Neural cell (in vitro differentiated cells): ENCODE measurements around the gene RASGEF1B. TPM values are rescaled to one million over a fixed set of nuclear protein-coding genes. Genes with fewer than 3 reads are reported as not detected.

ENCODE experiments used
- H2AFZ ChIP-seq: fragments of 200-600, 300-800 bp; sonication (generic), shearing (Covaris generic); 2 replicates; pipeline ENCODE4 v1.6.0; 2014; ENCODE audit warnings: low read depth, mild to moderate bottlenecking, antibody characterized with exemption, low read length, moderate library complexity
- H3F3A ChIP-seq: fragments of 200-600 bp; shearing (Covaris generic); 2 replicates; pipeline ENCODE4 v1.6.1; 2016; ENCODE audit warnings: mild to moderate bottlenecking, moderate library complexity, mixed read lengths, antibody characterized with exemption, low read length; ENCODE audit not compliant: insufficient read depth, poor library complexity, severe bottlenecking
- H3K27ac ChIP-seq: fragments of 200-600, 300-800 bp; sonication (generic), shearing (Covaris generic); 2 replicates; pipeline ENCODE4 v1.5.1; 2014; ENCODE audit warnings: mild to moderate bottlenecking, low read length, moderate library complexity
- H3K27me3 ChIP-seq: fragments of 300-800, 200-600 bp; sonication (generic), shearing (Covaris generic); 2 replicates; pipeline ENCODE4 v1.6.0; 2014; ENCODE audit warnings: mild to moderate bottlenecking, low read depth, low read length, moderate library complexity; ENCODE audit not compliant: insufficient read depth
- H3K36me3 ChIP-seq: fragments of 300-800, 200-600 bp; sonication (generic), shearing (Covaris generic); 2 replicates; pipeline ENCODE4 v1.5.1; 2014; ENCODE audit warnings: mild to moderate bottlenecking, antibody characterized with exemption, low read length, moderate library complexity; ENCODE audit not compliant: insufficient read depth
- H3K4me2 ChIP-seq: fragments of 300-800, 200-600 bp; sonication (generic), shearing (Covaris generic); 2 replicates; pipeline ENCODE4 v1.6.0; 2014; ENCODE audit warnings: mild to moderate bottlenecking, low read length
- H3K4me3 ChIP-seq: fragments of 300-800, 200-600 bp; sonication (generic), shearing (Covaris generic); 2 replicates; pipeline ENCODE4 v1.5.1; 2014; ENCODE audit warnings: mild to moderate bottlenecking, low read length, moderate library complexity
- H3K79me2 ChIP-seq: fragments of 200-600 bp; shearing (Covaris generic); replicated peaks from 2 replicates; pipeline ENCODE4 v1.6.0; 2014; ENCODE audit warnings: mild to moderate bottlenecking, low read length, moderate library complexity; ENCODE audit not compliant: insufficient read depth
- H3K9ac ChIP-seq: fragments of 300-800, 200-600 bp; sonication (generic), shearing (Covaris generic); 2 replicates; pipeline ENCODE4 v1.6.1; 2016; ENCODE audit warnings: mild to moderate bottlenecking, low read length, mixed read lengths
- H3K9me2 ChIP-seq: fragments of 200-600 bp; shearing (Covaris generic); 2 replicates; pipeline ENCODE4 v1.6.1; 2016; ENCODE audit warnings: mild to moderate bottlenecking, low read length, mixed read lengths; ENCODE audit not compliant: insufficient read depth
- H3K9me3 ChIP-seq: fragments of 200-600, 300-800 bp; sonication (generic), shearing (Covaris generic); 2 replicates; pipeline ENCODE4 v1.6.1; 2016; ENCODE audit warnings: mild to moderate bottlenecking, mixed run types, low read length, moderate library complexity, mixed read lengths
- H4K20me1 ChIP-seq: fragments of 200-600 bp; shearing (Covaris generic); 2 replicates; pipeline ENCODE4 v1.6.1; 2016; ENCODE audit warnings: mild to moderate bottlenecking, mixed run types; ENCODE audit not compliant: insufficient read depth
- EP300 ChIP-seq: fragments of 450-650 bp; conservative IDR thresholded peaks from 2 replicates; pipeline ENCODE4 v1.6.1; 2014; ENCODE audit warnings: antibody characterized with exemption, mild to moderate bottlenecking, moderate library complexity; ENCODE audit not compliant: poor library complexity, severe bottlenecking
- EZH2 ChIP-seq: fragments of 200-600, 300-800 bp; shearing (Covaris generic), sonication (generic); IDR thresholded peaks from 2 replicates; pipeline ENCODE4 v1.6.1; 2014; ENCODE audit warnings: antibody characterized with exemption, low read length, borderline replicate concordance, mild to moderate bottlenecking; ENCODE audit not compliant: insufficient read depth, poor library complexity, severe bottlenecking
- MXI1 ChIP-seq: fragments of 450-650 bp; conservative IDR thresholded peaks from 2 replicates; pipeline ENCODE4 v1.6.1; 2014; ENCODE audit warnings: antibody characterized with exemption, mild to moderate bottlenecking; ENCODE audit not compliant: poor library complexity, severe bottlenecking
- POLR2AphosphoS5 ChIP-seq: IDR thresholded peaks from 2 replicates; pipeline ENCODE4 v1.6.1; 2012
- SMC3 ChIP-seq: fragments of 450-650 bp; conservative IDR thresholded peaks from 2 replicates; pipeline ENCODE4 v1.6.1; 2014; ENCODE audit warnings: antibody characterized with exemption, mild to moderate bottlenecking, moderate library complexity; ENCODE audit not compliant: poor library complexity
- TAF1 ChIP-seq: IDR thresholded peaks from 2 replicates; pipeline ENCODE4 v1.6.1; 2012; ENCODE audit warnings: low read depth
- polyA plus RNA-seq: library from polyadenylated mRNA; depleted of rRNA; stranded (reverse); fragments of >200 nt; gene quantifications from 2 replicates; pipeline ENCODE4 v1.2.3, GENCODE V29; 2014
- TF ChIP-seq, protein P1 (sequence below): IDR thresholded peaks from 2 replicates; pipeline ENCODE4 v1.6.1; 2012; ENCODE audit warnings: borderline replicate concordance
- TF ChIP-seq, protein P2 (sequence below): fragments of 450-650 bp; IDR thresholded peaks from 2 replicates; pipeline ENCODE4 v1.5.1; 2014; ENCODE audit warnings: antibody characterized with exemption, mild to moderate bottlenecking, moderate library complexity; ENCODE audit not compliant: poor library complexity, severe bottlenecking

Gene RASGEF1B
- polyA plus RNA-seq, 1 donor from 2014 or later, result 21.5 TPM

- peaks cover 3% of the 10 kb centered on the region for H3K36me3 ChIP-seq
- no peak overlapping the region for H3K9ac ChIP-seq
- peaks cover 6% of the 10 kb centered on the region for H3K27me3 ChIP-seq
- H3K79me2 ChIP-seq, result no peaks in the 10 kb centered on the region
- no peak overlapping the region for H3K27ac ChIP-seq
- H2AFZ ChIP-seq, result no peak overlapping the region
- no peaks in the 10 kb centered on the region for H3F3A ChIP-seq
- H3K4me2 ChIP-seq, result no peak overlapping the region
- TF ChIP-seq EZH2 (no peak), SMC3 (no peak), POLR2AphosphoS5 (no peak), EP300 (no peak), MXI1 (no peak)
- TF ChIP-seq, protein P1, sequence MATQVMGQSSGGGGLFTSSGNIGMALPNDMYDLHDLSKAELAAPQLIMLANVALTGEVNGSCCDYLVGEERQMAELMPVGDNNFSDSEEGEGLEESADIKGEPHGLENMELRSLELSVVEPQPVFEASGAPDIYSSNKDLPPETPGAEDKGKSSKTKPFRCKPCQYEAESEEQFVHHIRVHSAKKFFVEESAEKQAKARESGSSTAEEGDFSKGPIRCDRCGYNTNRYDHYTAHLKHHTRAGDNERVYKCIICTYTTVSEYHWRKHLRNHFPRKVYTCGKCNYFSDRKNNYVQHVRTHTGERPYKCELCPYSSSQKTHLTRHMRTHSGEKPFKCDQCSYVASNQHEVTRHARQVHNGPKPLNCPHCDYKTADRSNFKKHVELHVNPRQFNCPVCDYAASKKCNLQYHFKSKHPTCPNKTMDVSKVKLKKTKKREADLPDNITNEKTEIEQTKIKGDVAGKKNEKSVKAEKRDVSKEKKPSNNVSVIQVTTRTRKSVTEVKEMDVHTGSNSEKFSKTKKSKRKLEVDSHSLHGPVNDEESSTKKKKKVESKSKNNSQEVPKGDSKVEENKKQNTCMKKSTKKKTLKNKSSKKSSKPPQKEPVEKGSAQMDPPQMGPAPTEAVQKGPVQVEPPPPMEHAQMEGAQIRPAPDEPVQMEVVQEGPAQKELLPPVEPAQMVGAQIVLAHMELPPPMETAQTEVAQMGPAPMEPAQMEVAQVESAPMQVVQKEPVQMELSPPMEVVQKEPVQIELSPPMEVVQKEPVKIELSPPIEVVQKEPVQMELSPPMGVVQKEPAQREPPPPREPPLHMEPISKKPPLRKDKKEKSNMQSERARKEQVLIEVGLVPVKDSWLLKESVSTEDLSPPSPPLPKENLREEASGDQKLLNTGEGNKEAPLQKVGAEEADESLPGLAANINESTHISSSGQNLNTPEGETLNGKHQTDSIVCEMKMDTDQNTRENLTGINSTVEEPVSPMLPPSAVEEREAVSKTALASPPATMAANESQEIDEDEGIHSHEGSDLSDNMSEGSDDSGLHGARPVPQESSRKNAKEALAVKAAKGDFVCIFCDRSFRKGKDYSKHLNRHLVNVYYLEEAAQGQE, result no peak
- TF ChIP-seq, protein P2, sequence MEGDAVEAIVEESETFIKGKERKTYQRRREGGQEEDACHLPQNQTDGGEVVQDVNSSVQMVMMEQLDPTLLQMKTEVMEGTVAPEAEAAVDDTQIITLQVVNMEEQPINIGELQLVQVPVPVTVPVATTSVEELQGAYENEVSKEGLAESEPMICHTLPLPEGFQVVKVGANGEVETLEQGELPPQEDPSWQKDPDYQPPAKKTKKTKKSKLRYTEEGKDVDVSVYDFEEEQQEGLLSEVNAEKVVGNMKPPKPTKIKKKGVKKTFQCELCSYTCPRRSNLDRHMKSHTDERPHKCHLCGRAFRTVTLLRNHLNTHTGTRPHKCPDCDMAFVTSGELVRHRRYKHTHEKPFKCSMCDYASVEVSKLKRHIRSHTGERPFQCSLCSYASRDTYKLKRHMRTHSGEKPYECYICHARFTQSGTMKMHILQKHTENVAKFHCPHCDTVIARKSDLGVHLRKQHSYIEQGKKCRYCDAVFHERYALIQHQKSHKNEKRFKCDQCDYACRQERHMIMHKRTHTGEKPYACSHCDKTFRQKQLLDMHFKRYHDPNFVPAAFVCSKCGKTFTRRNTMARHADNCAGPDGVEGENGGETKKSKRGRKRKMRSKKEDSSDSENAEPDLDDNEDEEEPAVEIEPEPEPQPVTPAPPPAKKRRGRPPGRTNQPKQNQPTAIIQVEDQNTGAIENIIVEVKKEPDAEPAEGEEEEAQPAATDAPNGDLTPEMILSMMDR, result no peak
- no peak overlapping the region for H3K4me3 ChIP-seq
- no peaks in the 10 kb centered on the region for H4K20me1 ChIP-seq
- H3K9me3 ChIP-seq, result no peaks in the 10 kb centered on the region
- no peaks in the 10 kb centered on the region for H3K9me2 ChIP-seq
These were observed 43.7 kb downstream of the RASGEF1B start for GRCh38 chr4:81428002-81428401.

GRCh38 chr4:81427344-81427821, 44.3 kb downstream of the RASGEF1B start:
- H3F3A ChIP-seq, result no peaks in the 10 kb centered on the region
- H3K27ac ChIP-seq, result no peak overlapping the region
- H3K9me2 ChIP-seq, result no peaks in the 10 kb centered on the region
- H4K20me1 ChIP-seq, result no peaks in the 10 kb centered on the region
- no peak overlapping the region for H2AFZ ChIP-seq
- H3K4me2 ChIP-seq, result no peak overlapping the region
- H3K36me3 ChIP-seq, result peaks cover 3% of the 10 kb centered on the region
- TF ChIP-seq POLR2AphosphoS5, result no peak
- no peak for TF ChIP-seq SMC3
- H3K27me3 ChIP-seq, result peaks cover 6% of the 10 kb centered on the region
- H3K79me2 ChIP-seq, result no peaks in the 10 kb centered on the region
- no peaks in the 10 kb centered on the region for H3K9me3 ChIP-seq
- no peak overlapping the region for H3K9ac ChIP-seq
- no peak overlapping the region for H3K4me3 ChIP-seq

GRCh38 chr4:81426770-81427289, 44.9 kb downstream of the RASGEF1B start:
- H2AFZ ChIP-seq, result no peak overlapping the region
- H3K27ac ChIP-seq, result no peak overlapping the region
- no peaks in the 10 kb centered on the region for H3K9me2 ChIP-seq
- peaks cover 6% of the 10 kb centered on the region for H3K27me3 ChIP-seq
- H3K4me3 ChIP-seq, result no peak overlapping the region
- H3K9ac ChIP-seq, result no peak overlapping the region
- peaks cover 3% of the 10 kb centered on the region for H3K36me3 ChIP-seq
- no peaks in the 10 kb centered on the region for H3F3A ChIP-seq
- H4K20me1 ChIP-seq, result no peaks in the 10 kb centered on the region
- H3K79me2 ChIP-seq, result no peaks in the 10 kb centered on the region
- no peak overlapping the region for H3K4me2 ChIP-seq
- H3K9me3 ChIP-seq, result no peaks in the 10 kb centered on the region
- no peak for TF ChIP-seq MXI1
- no peak for TF ChIP-seq SMC3
- TF ChIP-seq POLR2AphosphoS5, result no peak
- TF ChIP-seq, protein P1, result no peak
- no peak for TF ChIP-seq TAF1
- TF ChIP-seq EP300, result no peak
